OCI-LY3 (cell line): Measurements from ENCODE around the gene EPS15.

Experiments
- CTCF ChIP-seq: fragments of 200-600, 300-600 bp; sonication (generic); IDR thresholded peaks from 2 replicates; pipeline ENCODE4 v1.5.1; 2014; ENCODE audit warnings: antibody characterized with exemption, low read length, low read depth
- EZH2phosphoT487 ChIP-seq: fragments of 200-600 bp; shearing (Covaris generic); IDR thresholded peaks from 2 replicates; pipeline ENCODE4 v1.6.1; 2018; ENCODE audit warnings: antibody characterized with exemption, mixed run types, low read depth

DNA sequence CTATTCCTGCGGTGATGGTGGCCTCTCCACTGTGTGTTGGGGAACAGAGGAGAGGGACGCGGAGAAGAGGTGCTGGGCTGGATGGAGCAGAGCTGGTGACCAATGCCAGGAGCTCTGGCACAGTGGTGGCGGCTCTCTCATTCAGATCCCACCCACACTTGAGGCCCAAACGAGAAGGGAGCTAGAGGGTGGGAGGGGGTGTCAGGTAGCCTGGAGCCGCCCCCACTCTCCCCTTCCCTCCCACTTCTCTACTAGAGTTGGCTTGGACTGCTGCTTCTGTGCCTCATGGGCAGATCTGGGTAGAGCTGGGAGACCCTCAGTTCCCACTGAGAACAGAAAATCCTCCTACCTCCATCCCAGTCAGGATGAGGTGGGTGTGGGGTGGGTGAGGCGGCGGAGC, 192.2 kb downstream of the EPS15 start:
- TF ChIP-seq CTCF, result no peak
- TF ChIP-seq EZH2phosphoT487, result no peak
